Measurements from ENCODE around the gene CLEC18B.
"Not testable (repeated sequence)": the region's sequence is repeated elsewhere in the genome, so short reads cannot be mapped to it uniquely, and the experiment has no call there.

GRCh38 chr16:74361646-74362610 is 59.4 kb downstream of the CLEC18B start:
- TF ChIP-seq CTCF, POLR2A (IDR thresholded peaks at IDR 0.05): not testable (repeated sequence)
